SK-N-SH (cell line): ENCODE measurements around the gene CALN1. TPM values are rescaled to one million over a fixed set of nuclear protein-coding genes. Genes with fewer than 3 reads are reported as not detected.

ENCODE experiments used
- CTCF ChIA-PET: fragments of 300-600, 350-600 bp; formaldehyde crosslinking; extraction: SDS; loops from one replicate; lab custom pipeline; 2021; lab: Yijun Ruan, JAX
- POLR2A ChIA-PET: fragments of 350-600 bp; sonication (Branson Sonifier 250); formaldehyde crosslinking; extraction: SDS; loops from one replicate; lab custom pipeline; 2020; ENCODE audit warnings: antibody characterized with exemption, inconsistent platforms; lab: Yijun Ruan, JAX
- DNase-seq: peaks from one replicate; pipeline ENCODE4 v3.0.0; 2012
- H2AFZ ChIP-seq: fragments of 200-600 bp; sonication (generic); 2 replicates; pipeline ENCODE4 v1.8.1; 2016; ENCODE audit warnings: antibody characterized with exemption, mild to moderate bottlenecking, low read depth
- H3F3A ChIP-seq: fragments of 200-600 bp; sonication (generic); replicated peaks from 2 replicates; pipeline ENCODE3; 2016; ENCODE audit warnings: antibody characterized with exemption, mild to moderate bottlenecking; ENCODE audit not compliant: insufficient read depth
- H3K27ac ChIP-seq, 2 experiments: fragments of 200-500 bp in 1 of 2; fragments of 200-600 bp in 1 of 2; sonication (Bioruptor generic) in 1 of 2; sonication (generic), shearing (Covaris generic) in 1 of 2; 2 replicates each; pipeline versions ENCODE4 v1.5.1 to v1.6.1; 2014 to 2016; ENCODE audit warnings: low read depth in 2 of 2, inconsistent platforms in 1 of 2, low read length in 1 of 2, mild to moderate bottlenecking in 1 of 2, mixed read lengths in 1 of 2
- H3K27me3 ChIP-seq: fragments of 200-600 bp; sonication (generic), shearing (Covaris generic); 2 replicates; pipeline ENCODE4 v1.6.1; 2016; ENCODE audit warnings: mixed run types; ENCODE audit not compliant: insufficient read depth
- H3K36me3 ChIP-seq, 2 experiments: fragments of 200-500 bp in 1 of 2; fragments of 200-600 bp in 1 of 2; sonication (Bioruptor generic) in 1 of 2; sonication (generic) in 1 of 2; replicated peaks in 1 of 2; 2 replicates each; pipeline versions ENCODE3 to v1.5.1; 2014 to 2016; ENCODE audit warnings: low read length in 1 of 2, mild to moderate bottlenecking in 1 of 2; ENCODE audit not compliant: insufficient read depth in 2 of 2, control insufficient read depth in 1 of 2
- H3K4me1 ChIP-seq, 2 experiments: fragments of 200-500 bp in 1 of 2; fragments of 200-600 bp in 1 of 2; sonication (Bioruptor generic) in 1 of 2; sonication (generic), shearing (Covaris generic) in 1 of 2; 2 replicates each; pipeline versions ENCODE4 v1.5.1 to v1.6.1; 2014 to 2016; ENCODE audit warnings: low read depth in 1 of 2, low read length in 1 of 2, mixed run types in 1 of 2; ENCODE audit not compliant: insufficient read depth in 2 of 2, control insufficient read depth in 1 of 2
- H3K4me2 ChIP-seq: fragments of 200-600 bp; sonication (generic), shearing (Covaris generic); 2 replicates; pipeline ENCODE4 v1.6.1; 2017; ENCODE audit warnings: mixed run types
- H3K4me3 ChIP-seq, 2 experiments: fragments of 200-500 bp in 1 of 2; fragments of 200-600 bp in 1 of 2; sonication (Bioruptor generic) in 1 of 2; sonication (generic), shearing (Covaris generic) in 1 of 2; 2 replicates each; pipeline versions ENCODE4 v1.5.1 to v1.8.1; 2014 to 2016; ENCODE audit warnings: low read depth in 2 of 2, inconsistent platforms in 1 of 2, low read length in 1 of 2, mild to moderate bottlenecking in 1 of 2, mixed read lengths in 1 of 2, moderate library complexity in 1 of 2
- H3K79me2 ChIP-seq: fragments of 200-600 bp; sonication (generic); 2 replicates; pipeline ENCODE4 v1.8.1; 2017; ENCODE audit warnings: mild to moderate bottlenecking; ENCODE audit not compliant: insufficient read depth
- H3K9ac ChIP-seq: fragments of 200-600 bp; sonication (generic); 2 replicates; pipeline ENCODE4 v1.6.1; 2017; ENCODE audit warnings: mixed run types
- H3K9me2 ChIP-seq: fragments of 200-600 bp; sonication (generic); 2 replicates; pipeline ENCODE4 v1.6.1; 2017; ENCODE audit warnings: mixed run types
- H3K9me3 ChIP-seq: fragments of 200-600 bp; sonication (generic); 2 replicates; pipeline ENCODE4 v1.6.1; 2017; ENCODE audit warnings: mixed run types, mild to moderate bottlenecking, moderate library complexity
- H4K20me1 ChIP-seq: fragments of 200-600 bp; sonication (generic); 2 replicates; pipeline ENCODE4 v1.6.1; 2017; ENCODE audit warnings: mild to moderate bottlenecking, mixed run types; ENCODE audit not compliant: insufficient read depth
- CHD2 ChIP-seq: fragments of 150-350 bp; IDR thresholded peaks from 2 replicates; pipeline ENCODE4 v1.6.1; 2018; ENCODE audit warnings: low read length; ENCODE audit not compliant: partially characterized antibody
- EP300 ChIP-seq, 2 experiments: IDR thresholded peaks; 2 replicates each; pipeline versions ENCODE4 v1.4.0 to v1.6.1; 2012; ENCODE audit warnings: borderline replicate concordance in 1 of 2, low read depth in 1 of 2, low read length in 1 of 2
- FOSL2 ChIP-seq: IDR thresholded peaks from 2 replicates; pipeline ENCODE4 v1.4.0; 2012; ENCODE audit warnings: low read depth, mild to moderate bottlenecking, moderate library complexity, borderline replicate concordance
- FOXJ3 ChIP-seq: sonication (generic); formaldehyde crosslinking; IDR thresholded peaks from 2 replicates; pipeline ENCODE4 v1.5.1; 2020; ENCODE audit warnings: mild to moderate bottlenecking, missing genetic modification reagents
- FOXM1 ChIP-seq: IDR thresholded peaks from 2 replicates; pipeline ENCODE4 v1.4.0; 2012; ENCODE audit warnings: low read depth, mild to moderate bottlenecking
- IRF3 ChIP-seq: fragments of 150-350 bp; IDR thresholded peaks from 2 replicates; pipeline ENCODE4 v1.6.1; 2016; ENCODE audit warnings: mild to moderate bottlenecking, low read depth, low read length
- MAX ChIP-seq: IDR thresholded peaks from 2 replicates; pipeline ENCODE4 v1.4.0; 2012; ENCODE audit warnings: low read depth
- NRF1 ChIP-seq: IDR thresholded peaks from 2 replicates; pipeline ENCODE4 v1.6.1; 2012; ENCODE audit warnings: low read depth, mild to moderate bottlenecking, low read length
- POLR2AphosphoS5 ChIP-seq: IDR thresholded peaks from 2 replicates; pipeline ENCODE4 v1.6.1; 2012; ENCODE audit warnings: low read depth, low read length
- RCOR1 ChIP-seq: fragments of 150-350 bp; IDR thresholded peaks from 2 replicates; pipeline ENCODE4 v1.6.1; 2017; ENCODE audit warnings: antibody characterized with exemption, low read length
- RFX5 ChIP-seq: IDR thresholded peaks from 2 replicates; pipeline ENCODE4 v1.6.1; 2012; ENCODE audit warnings: mild to moderate bottlenecking, improper control_type of control experiment, low read length
- TAF1 ChIP-seq: IDR thresholded peaks from 2 replicates; pipeline ENCODE4 v1.6.1; 2012; ENCODE audit warnings: low read depth, mild to moderate bottlenecking, low read length, moderate library complexity, borderline replicate concordance
- TCF12 ChIP-seq: IDR thresholded peaks from 2 replicates; pipeline ENCODE4 v1.4.0; 2012
- USF1 ChIP-seq: IDR thresholded peaks from 2 replicates; pipeline ENCODE4 v1.4.0; 2012; ENCODE audit warnings: low read depth, borderline replicate concordance
- WGBS: methylation state at CpG from one replicate; pipeline ENCODE4 v1.1.6; 2017; ENCODE audit warnings: low lambda C conversion rate; 5-methylcytosine and 5-hydroxymethylcytosine counted together
- polyA plus RNA-seq, 3 experiments: library from polyadenylated mRNA; depleted of rRNA; stranded (reverse); fragments of >200 nt; gene quantifications; 2 replicates each; pipeline ENCODE4 v1.2.3, GENCODE V29; 2012

The CALN1 gene
- polyA plus RNA-seq, 1 of the 3 experiments (the other 2 are of a cell fraction) = not detected

GRCh38 chr7:71828361-71828760 is 583.8 kb downstream of the CALN1 start:
- WGBS = 4% methylated on average over 2 of the region's 2 CpGs
- ChIA-PET POLR2A (no interaction called here), CTCF (no interaction called here)
- no peak for DNase-seq
- Histone ChIP-seq H3K9ac (no peak overlapping the region), H3K27me3 (no peaks in the 10 kb centered on the region), H3K36me3 (no peaks in the 10 kb centered on the region), H4K20me1 (no peaks in the 10 kb centered on the region), H3K4me1 (no peaks in the 10 kb centered on the region), H3K27ac (no peak overlapping the region), H3K4me2 (no peak overlapping the region), H3F3A (no peaks in the 10 kb centered on the region), H2AFZ (no peak overlapping the region), H3K9me2 (no peaks in the 10 kb centered on the region), H3K9me3 (no peaks in the 10 kb centered on the region), H3K79me2 (no peaks in the 10 kb centered on the region), H3K4me3 (no peak overlapping the region)
- TF ChIP-seq USF1 = no peak
- TF ChIP-seq TCF12 = no peak
- no peak for TF ChIP-seq NRF1
- no peak for TF ChIP-seq FOXM1
- TF ChIP-seq RFX5 = no peak
- no peak for TF ChIP-seq TAF1
- TF ChIP-seq RCOR1 = no peak
- no peak for TF ChIP-seq POLR2AphosphoS5
- TF ChIP-seq EP300 (IDR thresholded peaks at IDR 0.05; ENCODE audit: borderline replicate concordance in 1 of 2, low read depth in 1 of 2, low read length in 1 of 2) = no peak

- no peak for TF ChIP-seq MAX
- no peak for TF ChIP-seq CHD2
- no peak for TF ChIP-seq FOSL2
- no peak for TF ChIP-seq POLR2AphosphoS5
- no peak for TF ChIP-seq TAF1
- no peak for TF ChIP-seq FOXJ3 (CRISPR knock-in tag)
- TF ChIP-seq IRF3 = no peak
- no peak for TF ChIP-seq RCOR1
- Histone ChIP-seq H3K9me2 (no peaks in the 10 kb centered on the region), H3K36me3 (no peaks in the 10 kb centered on the region), H3K27me3 (no peaks in the 10 kb centered on the region), H3K9ac (no peak overlapping the region), H3K79me2 (no peaks in the 10 kb centered on the region), H3K9me3 (no peaks in the 10 kb centered on the region), H3K4me3 (no peak overlapping the region), H4K20me1 (no peaks in the 10 kb centered on the region), H3K4me2 (no peak overlapping the region), H2AFZ (no peak overlapping the region), H3K4me1 (no peaks in the 10 kb centered on the region), H3F3A (no peaks in the 10 kb centered on the region), H3K27ac (no peak overlapping the region)
- ChIA-PET POLR2A (no interaction called here), CTCF (interaction anchor here (1.0 to 1.2 kb wide), 2 partner anchors 74 to 92 kb away, joined by 3 read pairs; no protein-coding TSS in a partner anchor)
- WGBS = 2% methylated on average over 3 of the region's 3 CpGs
- DNase-seq = no peak
These were observed 586.0 kb downstream of the CALN1 start for GRCh38 chr7:71826141-71826540.
